GM19397 (cell line): ENCODE measurements around the gene CCDC30.
"Not testable (repeated sequence)": the region's sequence is repeated elsewhere in the genome, so short reads cannot be mapped to it uniquely, and the experiment has no call there.

Experiments
- ATAC-seq: cut with Tn5 transposase; IDR thresholded peaks from one replicate; pipeline ENCODE4 v1.9.1; 2021; ENCODE audit warnings: mild to moderate bottlenecking, moderate library complexity; ENCODE audit not compliant: unreplicated experiment

Gene CCDC30

DNA sequence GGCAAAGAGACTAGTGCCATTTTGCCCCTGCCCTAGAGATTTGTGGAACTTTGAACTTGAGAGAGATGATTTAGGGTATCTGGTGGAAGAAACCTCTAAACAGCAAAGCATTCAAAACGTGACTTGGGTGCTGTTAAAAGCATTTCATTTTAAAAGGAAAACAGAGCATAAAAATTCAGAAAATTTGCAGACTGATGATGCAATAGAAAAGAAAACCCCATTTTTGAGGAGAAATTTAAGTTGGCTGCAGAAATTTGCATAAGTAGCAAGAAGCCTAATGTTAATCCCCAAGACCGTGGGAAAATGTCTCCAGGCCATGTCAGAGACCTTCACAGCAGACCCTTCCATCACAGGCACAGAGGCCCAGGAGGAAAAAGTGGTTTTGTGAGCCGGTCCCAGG is 164.1 kb downstream of the CCDC30 start:
- ATAC-seq = not testable (repeated sequence)

DNA sequence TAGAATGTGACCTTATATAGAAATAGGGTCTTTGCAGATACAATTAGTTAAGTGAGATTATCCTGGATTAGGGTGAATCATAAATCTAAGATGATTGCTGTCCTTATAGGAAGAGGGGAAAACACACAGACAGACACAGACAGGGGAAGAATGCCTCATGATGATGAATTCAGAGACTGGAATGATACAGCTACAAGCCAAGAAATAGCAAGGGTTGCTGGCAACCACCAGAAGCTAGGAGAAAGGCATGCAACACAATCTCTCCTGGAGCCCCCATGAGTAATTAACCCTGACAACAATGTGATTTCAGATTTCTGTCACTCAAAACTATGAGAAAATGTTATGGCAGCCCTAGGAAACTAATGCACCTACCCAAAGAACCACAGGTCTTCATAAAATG is 176.0 kb downstream of the CCDC30 start:
- no peak for ATAC-seq

DNA sequence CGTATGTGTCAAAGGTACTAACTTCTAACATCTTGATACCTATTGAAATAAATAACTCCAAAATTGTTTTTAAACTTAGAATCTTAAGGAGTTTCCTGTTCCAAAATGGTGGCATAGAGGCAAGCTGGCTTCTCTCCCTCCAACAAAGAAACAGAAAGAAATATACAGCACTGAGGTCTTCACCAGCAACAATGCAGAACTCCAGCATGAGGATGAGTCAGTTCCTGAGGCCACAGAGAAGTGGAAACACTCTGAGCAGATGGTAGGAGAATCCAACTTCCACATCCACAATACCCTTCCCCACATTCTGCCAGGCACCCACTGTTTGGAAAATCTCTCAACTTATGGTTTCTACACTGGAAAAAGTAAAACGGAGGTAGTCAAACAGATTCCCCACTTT is 183.0 kb downstream of the CCDC30 start:
- ATAC-seq = no peak

DNA sequence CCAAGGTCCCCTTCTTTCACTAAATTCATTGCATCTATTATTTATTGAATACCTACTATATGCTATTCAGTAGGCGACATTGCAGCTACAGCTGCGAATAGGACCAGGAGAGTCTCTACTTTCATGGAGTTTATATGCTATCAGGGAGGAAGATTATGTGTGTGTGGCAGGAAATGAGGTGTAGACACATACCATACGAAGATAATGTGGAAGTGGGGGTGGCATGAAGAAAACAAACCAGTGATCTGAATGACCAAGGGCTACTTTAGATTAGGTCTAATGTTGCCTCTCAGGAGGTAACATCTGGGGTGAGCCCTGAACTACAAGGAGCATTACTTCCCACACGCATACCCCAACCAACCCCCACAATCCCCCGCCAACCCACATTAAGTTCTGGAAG is 194.1 kb downstream of the CCDC30 start:
- no peak for ATAC-seq

DNA sequence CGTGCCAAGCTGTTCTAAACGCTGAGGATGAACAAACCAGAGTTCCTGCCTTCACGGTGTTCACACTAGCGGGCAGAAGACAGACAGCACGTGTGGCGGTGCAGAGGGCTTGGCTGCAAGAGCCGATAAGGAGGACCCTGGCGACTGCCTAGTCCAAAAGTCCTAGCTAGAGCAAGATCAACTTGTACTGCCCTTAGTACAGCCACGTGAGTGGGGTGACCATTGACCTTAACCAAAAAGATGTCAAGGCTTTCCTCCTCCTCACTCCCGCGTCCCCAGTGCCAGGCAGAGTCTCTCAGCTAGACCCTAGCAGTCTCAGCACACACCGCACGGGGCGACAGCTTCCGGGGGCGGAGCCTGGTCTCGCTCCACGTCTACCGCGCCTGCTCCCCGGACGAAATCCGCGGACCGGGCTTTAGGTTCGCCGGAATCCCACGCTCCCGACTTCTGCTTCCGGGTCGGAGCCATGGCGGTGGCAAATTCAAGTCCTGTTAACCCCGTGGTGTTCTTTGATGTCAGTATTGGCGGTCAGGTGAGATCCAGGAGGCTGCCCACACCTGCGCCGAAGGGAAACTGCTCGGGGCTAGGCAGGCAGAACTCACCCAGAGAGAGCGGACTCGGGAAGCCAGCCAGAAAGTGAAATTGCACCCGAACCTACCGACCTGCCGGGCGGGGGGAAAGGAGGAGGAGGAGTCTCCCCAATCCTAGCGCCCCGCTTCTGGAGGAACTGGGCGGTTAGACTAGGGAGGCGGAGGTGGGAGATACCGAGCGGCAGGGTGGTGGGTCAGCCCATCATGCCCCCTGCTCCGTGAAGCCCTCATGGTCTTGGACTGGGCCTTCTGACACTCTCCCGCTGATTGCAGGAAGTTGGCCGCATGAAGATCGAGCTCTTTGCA is 195.1 kb downstream of the CCDC30 start, which contains the start of gene PPIH:
Gene PPIH (plus strand): TSS at position 443 of the 896 bp plus-strand sequence. CDS start 24 bp downstream, at position 467.
- peak; percentile 97 for ATAC-seq

DNA sequence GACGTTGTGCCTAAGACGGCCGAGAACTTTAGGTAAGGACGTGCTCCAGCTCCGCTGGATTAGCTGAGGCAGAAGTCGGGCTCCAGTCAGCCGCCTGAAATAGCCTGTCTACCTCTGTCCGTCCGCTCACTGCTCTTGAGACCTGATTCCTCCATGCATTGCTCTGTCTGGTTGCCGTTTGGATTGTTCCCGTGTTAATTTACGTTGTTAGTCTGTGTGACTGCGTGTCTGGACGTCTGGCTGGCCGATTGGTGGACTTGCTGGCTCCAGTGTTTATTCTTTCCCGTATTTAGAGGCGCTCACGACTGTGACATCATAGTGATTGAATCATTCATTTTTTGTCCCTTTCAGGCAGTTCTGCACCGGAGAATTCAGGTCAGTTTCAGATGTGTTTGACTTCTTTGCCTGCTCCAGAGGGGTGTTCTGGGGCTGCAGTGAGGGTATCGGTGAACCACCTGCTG is 195.8 kb downstream of the CCDC30 start:
- ATAC-seq = no peak

DNA sequence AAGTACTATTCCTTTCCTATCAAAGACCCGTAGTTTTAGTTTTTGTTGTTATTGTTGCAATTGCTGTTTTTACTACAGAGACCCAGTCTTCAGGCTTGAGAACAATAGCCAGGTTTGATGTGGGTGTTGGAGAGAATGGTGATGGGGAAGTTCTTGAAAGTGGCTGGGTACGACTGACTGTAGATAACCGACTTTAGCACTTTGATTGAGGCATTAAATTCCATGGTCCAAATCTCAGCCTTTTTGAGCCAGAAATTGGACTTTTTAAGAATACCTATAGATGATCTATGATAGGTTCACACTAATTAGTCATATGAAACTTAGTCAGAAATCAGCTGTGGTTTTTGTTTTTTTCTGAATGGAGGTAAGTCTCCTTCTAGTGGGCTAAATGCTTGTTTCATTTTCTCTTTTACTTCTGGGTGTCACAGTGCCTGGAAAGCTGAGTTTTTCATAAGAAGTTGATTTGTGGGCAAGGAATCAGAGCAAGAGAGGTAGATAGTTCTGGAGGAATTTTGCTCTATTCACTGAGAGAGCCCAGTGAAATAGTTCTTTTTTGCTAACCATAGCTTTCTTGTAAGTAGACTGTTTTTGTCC is 197.9 kb downstream of the CCDC30 start:
- ATAC-seq = no peak

DNA sequence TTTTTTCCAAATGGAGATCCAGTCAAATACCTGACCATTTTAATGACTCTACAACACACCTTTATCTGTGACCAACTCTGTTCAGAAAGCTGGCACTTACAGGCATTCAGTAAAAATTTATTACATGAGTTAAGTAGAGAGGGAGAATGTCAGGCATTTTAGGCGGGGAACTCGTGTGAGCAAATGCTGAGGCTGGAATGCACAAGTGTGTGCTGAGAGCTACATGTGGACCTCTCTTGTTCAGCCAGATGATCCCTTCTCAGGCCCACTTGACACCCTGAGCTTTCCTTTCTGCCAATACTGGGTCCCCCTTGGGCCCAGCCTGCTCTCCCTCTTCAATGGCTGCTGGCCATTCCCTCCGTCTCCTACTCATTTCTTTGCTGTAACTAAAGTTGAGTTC is 206.8 kb downstream of the CCDC30 start:
- ATAC-seq = no peak

DNA sequence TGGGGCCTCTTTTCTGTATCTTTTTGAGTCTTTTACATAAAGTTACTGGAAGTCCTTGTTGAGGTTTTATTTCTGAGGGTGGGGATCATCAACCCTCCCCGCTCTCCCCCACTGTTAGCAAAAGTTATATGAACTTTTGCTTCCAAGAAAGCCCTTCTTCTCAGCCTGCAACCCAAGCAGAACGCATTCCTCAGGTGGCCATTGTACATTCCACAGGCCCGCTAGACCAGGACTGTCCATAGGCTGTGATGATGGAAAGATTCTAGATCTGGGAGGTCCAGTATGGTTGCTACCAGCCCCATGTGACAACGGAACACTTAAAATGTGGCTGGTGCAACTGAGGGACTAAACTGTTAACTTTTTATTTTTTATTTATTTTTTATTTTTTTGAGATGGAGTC is 207.3 kb downstream of the CCDC30 start:
- no peak for ATAC-seq

DNA sequence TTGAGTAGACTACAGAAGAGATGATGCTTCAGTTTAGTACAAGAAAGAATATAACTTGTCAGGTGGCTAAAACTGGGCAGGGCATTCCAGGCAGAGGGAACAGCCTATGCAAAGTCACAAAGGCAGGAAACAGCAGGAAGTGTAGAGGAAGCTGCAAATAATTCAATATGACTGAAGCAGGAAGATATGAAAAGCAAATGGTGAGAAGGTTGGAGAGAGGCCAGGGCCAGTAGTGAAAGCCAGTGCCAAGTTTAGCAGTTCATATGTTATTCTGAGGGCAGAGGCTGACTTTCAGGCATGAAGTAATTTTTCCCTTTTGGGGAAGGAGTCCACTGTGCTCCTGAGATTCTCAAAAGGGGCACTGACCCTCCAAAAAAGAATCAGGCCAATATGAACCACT is 211.1 kb downstream of the CCDC30 start:
- no peak for ATAC-seq

DNA sequence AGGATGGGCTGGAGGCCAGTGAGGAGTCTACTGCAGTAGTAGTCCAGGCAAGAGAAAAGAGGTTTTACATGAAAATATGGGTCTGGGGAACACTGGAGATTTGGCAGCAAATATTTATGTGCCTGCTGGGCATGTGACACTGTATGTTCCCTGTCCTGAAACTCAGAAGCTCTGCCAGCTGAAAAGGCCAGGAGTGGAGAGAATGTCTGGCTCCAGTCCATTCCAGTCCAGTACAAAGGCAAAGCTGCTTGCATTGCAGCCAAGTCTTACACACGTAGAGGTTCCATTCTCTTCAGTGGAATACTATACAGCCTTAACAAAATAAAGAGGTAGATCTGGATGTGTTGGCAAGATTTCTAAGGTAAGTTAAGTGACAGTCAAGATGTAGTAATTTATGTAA is 211.6 kb downstream of the CCDC30 start:
- no peak for ATAC-seq

DNA sequence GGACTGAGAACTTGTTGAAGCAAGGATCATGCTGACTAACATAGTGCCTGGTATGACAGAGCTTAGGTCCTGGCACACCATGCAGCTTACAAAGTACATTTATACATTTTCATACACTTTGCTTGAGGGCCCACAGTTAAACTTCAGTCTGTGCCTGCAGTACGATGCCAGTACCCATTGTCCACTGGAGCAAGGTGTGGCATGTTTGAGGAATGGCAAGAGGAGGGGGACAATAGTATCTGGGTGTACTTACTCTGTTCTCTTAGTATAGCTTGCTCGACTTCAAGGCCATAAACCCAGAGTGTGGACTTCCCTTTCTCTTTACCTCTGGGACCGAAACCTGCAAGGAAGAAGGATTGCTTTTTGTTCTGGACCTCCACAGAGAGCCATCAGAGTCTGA is 212.4 kb downstream of the CCDC30 start:
- ATAC-seq = no peak

DNA sequence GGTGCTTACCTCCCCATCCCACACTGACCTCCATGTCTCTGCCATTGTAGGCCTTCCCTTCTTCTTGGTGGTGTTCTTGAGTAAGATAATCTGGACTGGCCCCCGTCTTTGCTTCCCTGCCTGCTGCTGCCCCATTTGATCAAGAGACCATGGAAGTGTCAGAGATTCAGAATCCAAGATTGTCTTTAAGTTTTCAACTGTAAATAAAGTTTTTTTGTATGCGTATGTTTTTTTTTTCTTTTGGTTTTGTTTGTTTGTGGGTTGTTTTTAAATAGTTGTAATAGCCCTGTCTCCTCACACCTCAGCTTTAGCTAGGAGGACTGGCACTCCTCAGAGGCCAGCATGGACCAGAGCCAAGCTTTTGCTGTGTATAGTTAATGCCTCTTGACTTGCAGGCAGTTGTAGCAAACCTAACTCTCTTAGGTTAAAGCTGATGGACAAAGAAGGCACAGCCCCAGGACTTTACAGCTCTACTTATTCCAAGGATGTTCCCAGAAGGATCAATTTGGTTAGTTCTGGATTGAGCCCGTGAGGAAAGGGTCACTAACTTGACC is 213.5 kb downstream of the CCDC30 start:
- ATAC-seq = no peak

DNA sequence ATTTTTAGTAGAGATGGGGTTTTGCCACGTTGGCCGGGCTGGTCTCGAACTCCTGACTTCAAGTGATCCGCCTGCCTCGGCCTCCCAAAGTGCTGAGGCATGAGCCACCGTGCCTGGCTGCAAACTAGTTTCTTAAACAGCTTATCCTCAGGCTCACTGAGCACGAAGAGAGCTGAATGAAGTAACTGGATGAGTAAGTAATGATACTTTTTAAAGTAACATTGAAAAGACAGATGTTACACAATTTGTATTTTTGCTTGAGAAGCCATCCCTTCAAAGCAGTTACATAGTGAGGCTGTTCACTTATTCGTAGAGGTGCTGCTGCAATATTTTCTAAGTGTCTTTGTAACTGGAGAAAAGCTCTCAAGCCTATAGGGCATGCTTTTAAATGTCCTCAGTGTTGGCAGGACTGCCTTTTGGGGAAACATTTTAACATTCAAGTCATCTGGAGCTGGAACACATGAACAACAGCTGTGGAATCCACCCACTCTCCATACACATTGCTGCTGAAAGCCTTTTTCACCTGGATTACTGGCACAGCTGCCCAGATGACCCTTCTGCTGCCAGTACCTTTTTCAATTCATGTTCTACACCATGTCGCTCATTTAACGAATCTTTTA is 216.4 kb downstream of the CCDC30 start:
- no peak for ATAC-seq

DNA sequence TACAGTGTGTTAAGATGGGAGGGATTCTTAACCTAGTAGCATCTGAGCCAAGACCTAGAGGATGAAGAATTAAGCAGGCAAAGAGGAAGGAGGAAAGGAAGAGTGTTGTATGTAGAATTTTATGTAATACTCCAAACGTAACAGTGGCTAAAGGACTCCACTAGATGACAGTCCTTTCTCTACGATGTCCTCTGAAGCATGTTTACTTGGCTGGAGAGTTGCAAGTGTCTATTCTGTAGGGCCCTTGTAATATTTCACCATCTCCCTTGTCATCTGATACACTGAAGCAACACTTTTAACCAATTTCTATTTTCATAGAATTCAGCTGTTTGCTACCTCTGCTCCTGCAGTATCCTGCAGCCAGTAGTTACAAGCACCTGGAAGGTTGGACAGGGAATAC is 217.0 kb downstream of the CCDC30 start:
- ATAC-seq = no peak

DNA sequence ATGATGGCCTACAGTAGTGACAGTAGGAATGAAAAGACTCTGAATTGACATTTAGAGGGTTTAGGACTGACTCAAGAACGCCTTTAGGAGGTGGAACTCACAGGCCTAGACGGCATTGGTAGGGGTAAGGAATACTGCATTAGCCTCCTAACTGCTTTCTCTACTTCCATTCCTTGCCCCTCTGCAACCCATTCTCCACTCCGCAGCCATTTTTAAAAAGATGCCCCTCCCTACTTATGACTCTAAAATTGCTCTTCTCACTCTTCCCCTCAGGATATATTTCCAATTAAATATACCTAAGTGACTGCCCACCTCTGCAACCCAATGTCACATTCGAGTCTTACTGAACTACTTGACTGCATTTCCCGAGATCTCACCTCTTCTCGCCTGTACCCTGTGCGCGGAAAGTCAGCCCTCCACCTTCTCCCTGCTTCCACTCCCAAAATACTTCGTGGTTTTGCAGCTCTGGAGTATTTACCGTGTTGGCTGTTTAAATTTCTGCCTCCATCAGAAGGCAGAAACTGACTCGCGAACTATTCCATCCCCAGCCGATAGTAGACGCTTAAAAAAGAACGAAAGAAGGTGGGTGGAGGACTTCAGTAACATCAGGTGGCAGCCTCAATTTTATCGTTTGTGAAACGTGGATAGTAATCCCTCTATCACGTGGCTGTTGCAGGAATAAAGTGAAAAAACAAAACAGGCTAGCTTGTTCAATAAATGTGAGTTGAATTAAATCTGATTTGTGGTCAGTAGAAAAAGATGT is 218.0 kb downstream of the CCDC30 start:
- no peak for ATAC-seq

DNA sequence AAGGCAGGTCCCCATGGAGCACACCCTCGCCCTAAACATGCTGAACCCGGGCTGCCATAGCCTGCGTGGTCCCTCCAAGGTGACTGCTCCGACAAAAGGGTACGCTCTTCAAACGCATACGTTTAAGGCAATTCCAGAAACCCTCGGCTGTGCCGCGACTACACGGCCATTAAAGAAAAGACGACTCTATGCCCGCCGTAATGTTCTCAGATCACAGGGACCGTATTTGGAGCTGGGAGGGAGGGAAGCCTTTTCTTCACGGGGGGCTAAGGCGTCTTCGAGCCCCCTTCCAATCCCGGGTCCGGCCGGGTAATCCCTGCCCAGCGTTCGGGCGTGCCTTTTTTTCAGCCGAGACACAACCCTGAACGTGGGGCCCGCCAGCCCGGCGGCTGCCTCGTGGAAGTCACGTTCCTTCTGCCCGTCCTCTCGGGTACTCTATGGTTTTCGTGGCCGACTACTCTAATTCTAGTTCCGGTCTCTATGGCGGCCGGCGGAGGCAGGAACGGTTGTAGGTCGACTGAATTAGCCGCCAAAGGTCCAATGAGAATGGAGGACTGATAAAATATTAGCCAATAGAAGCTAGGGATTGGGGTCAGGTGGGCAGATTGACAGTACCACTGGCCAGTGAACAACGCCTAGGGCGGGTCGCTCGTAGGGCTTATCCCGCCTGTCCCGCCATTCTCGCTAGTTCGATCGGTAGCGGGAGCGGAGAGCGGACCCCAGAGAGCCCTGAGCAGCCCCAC is 218.8 kb downstream of the CCDC30 start, which contains the start of gene YBX1:
Gene YBX1 (plus strand): TSS at position 678 of the 743 bp plus-strand sequence. CDS start 148 bp downstream, outside the sequence.
- ATAC-seq = peak; percentile 80

DNA sequence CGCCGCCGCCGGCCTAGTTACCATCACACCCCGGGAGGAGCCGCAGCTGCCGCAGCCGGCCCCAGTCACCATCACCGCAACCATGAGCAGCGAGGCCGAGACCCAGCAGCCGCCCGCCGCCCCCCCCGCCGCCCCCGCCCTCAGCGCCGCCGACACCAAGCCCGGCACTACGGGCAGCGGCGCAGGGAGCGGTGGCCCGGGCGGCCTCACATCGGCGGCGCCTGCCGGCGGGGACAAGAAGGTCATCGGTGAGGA is 219.3 kb downstream of the CCDC30 start:
- ATAC-seq = not testable (repeated sequence)

DNA sequence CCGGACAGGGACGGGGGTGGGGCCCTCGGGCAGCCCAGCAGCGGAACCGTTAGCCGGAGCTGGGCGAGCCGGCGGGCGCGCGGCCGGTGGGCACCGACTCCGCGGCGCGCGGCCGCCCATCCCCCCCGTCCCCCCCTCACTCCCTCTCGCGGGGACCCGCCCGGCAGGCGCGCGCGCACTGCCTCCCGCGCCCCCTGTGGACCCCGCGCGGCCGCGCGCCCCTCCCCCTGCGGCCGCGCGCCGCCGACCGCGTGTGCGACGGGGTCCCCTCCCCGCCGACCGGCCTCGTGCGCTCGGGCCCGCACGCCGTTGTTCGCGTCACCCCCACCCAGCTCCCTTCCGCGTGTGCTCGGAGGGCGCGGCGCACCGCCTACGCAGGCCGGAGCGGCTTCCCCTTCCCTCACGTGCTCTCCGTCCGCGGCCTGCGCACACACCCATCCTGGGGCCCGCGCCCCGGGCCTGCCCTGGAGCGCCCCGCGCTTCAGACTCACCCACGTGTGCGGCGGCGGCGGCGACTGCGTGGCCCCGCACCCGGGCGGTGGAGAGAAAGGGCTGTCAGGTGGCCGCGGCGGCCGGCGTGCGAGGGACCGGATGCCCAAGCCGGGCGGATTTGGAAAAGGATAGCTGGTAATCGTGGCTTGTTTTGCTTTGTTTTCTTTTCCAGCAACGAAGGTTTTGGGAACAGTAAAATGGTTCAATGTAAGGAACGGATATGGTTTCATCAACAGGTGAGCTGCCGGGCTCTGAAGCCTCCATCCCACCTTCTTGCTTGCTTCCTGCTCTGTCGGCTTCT is 219.8 kb downstream of the CCDC30 start:
- peak; percentile 52 for ATAC-seq
